H1 (cell line): Measurements from ENCODE around the gene NOS1AP. TPM values are rescaled to one million over a fixed set of nuclear protein-coding genes. Genes with fewer than 3 reads are reported as not detected.

ENCODE experiments used
- CTCF ChIA-PET: fragments of 300-600 bp; sonication (Branson Sonifier 250); formaldehyde crosslinking; loops from one replicate; lab custom pipeline; 2021; ENCODE audit not compliant: partially characterized antibody; lab: Charles Lee
- POLR2A ChIA-PET: fragments of 300-600 bp; sonication (Branson Sonifier 250); formaldehyde crosslinking; loops from one replicate; lab custom pipeline; 2021; ENCODE audit warnings: inconsistent platforms; ENCODE audit not compliant: partially characterized antibody; lab: Charles Lee
- DNase-seq, 2 experiments: peaks; one replicate each; pipeline versions ENCODE4 v3.0.0 to v3.0.0-alpha.2; 2010 to 2022; ENCODE audit warnings: low spot score in 2 of 2, low read depth in 1 of 2, mixed read lengths in 1 of 2
- FAIRE-seq: peaks from 2 replicates; lab custom pipeline; 2011; peaks lifted over from hg19 to GRCh38; lab: Jason Lieb, UNC
- H2AFZ ChIP-seq: 2 replicates; pipeline ENCODE4 v1.8.1; 2012; ENCODE audit warnings: low read length, inconsistent platforms
- H2AK5ac ChIP-seq: 2 replicates; pipeline ENCODE4 v1.6.1; 2013; ENCODE audit warnings: low read depth, low read length
- H2BK120ac ChIP-seq: replicated peaks from 2 replicates; pipeline ENCODE3; 2013; ENCODE audit warnings: low read depth, low read length, inconsistent platforms
- H2BK12ac ChIP-seq: 2 replicates; pipeline ENCODE4 v1.6.1; 2013; ENCODE audit warnings: low read depth, low read length
- H2BK15ac ChIP-seq: 2 replicates; pipeline ENCODE4 v1.6.1; 2013; ENCODE audit warnings: low read length
- H2BK20ac ChIP-seq: 2 replicates; pipeline ENCODE4 v1.6.1; 2013; ENCODE audit warnings: low read length
- H2BK5ac ChIP-seq: 2 replicates; pipeline ENCODE4 v1.6.1; 2013; ENCODE audit warnings: low read depth, low read length
- H3K14ac ChIP-seq: 2 replicates; pipeline ENCODE4 v1.6.1; 2013; ENCODE audit warnings: inconsistent platforms; ENCODE audit not compliant: insufficient read length
- H3K18ac ChIP-seq: 2 replicates; pipeline ENCODE4 v1.6.1; 2013; ENCODE audit warnings: low read length; ENCODE audit errors: extremely low read depth
- H3K23ac ChIP-seq: 2 replicates; pipeline ENCODE4 v1.6.1; 2013; ENCODE audit warnings: inconsistent platforms; ENCODE audit not compliant: insufficient read length
- H3K23me2 ChIP-seq: 2 replicates; pipeline ENCODE4 v1.6.1; 2013; ENCODE audit warnings: low read depth, low read length
- H3K27ac ChIP-seq: 2 replicates; pipeline ENCODE4 v1.6.1; 2011; ENCODE audit warnings: low read depth, low read length, inconsistent platforms
- H3K27me3 ChIP-seq, 4 experiments: replicated peaks in 1 of 4; 1 replicate in 1 of 4; 2 replicates in 3 of 4; pipeline versions ENCODE4 v1.6.1 to v1.8.1; 2011 to 2013; ENCODE audit warnings: low read length in 3 of 4, mild to moderate bottlenecking in 3 of 4, inconsistent platforms in 2 of 4, mixed read lengths in 2 of 4, moderate library complexity in 1 of 4; ENCODE audit not compliant: control insufficient read depth in 3 of 4, insufficient read depth in 3 of 4; ENCODE audit errors: extremely low read depth in 1 of 4
- H3K36me3 ChIP-seq, 4 experiments: 2 replicates each; pipeline versions ENCODE4 v1.6.1 to v1.8.1; 2011 to 2013; ENCODE audit warnings: mild to moderate bottlenecking in 4 of 4, low read length in 3 of 4, moderate library complexity in 2 of 4, control low read depth in 1 of 4, inconsistent platforms in 1 of 4; ENCODE audit not compliant: insufficient read depth in 4 of 4, control insufficient read depth in 2 of 4
- H3K4ac ChIP-seq: replicated peaks from 2 replicates; pipeline ENCODE3; 2013; ENCODE audit warnings: low read length, low read depth, mixed read lengths, inconsistent platforms; ENCODE audit not compliant: insufficient read length
- H3K4me1 ChIP-seq, 4 experiments: replicated peaks in 1 of 4; 1 replicate in 1 of 4; 2 replicates in 3 of 4; pipeline versions ENCODE4 v1.6.1 to v1.8.1; 2011 to 2013; ENCODE audit warnings: low read length in 3 of 4, inconsistent platforms in 2 of 4, mixed read lengths in 1 of 4; ENCODE audit not compliant: insufficient read depth in 4 of 4, control insufficient read depth in 3 of 4
- H3K4me2 ChIP-seq, 2 experiments: 2 replicates each; pipeline versions ENCODE4 v1.6.1 to v1.8.1; 2011 to 2013; ENCODE audit warnings: low read depth in 2 of 2, low read length in 2 of 2, control low read depth in 1 of 2, inconsistent platforms in 1 of 2, mild to moderate bottlenecking in 1 of 2; ENCODE audit not compliant: insufficient read depth in 1 of 2
- H3K4me3 ChIP-seq, 4 experiments: fragments of 200-600, 300-600 bp in 1 of 4; sonication (generic), shearing (Covaris generic), sonication (Bioruptor Twin) in 1 of 4; 2 replicates each; pipeline versions ENCODE4 v1.5.1 to v1.8.1; 2011 to 2016; ENCODE audit warnings: low read length in 4 of 4, low read depth in 3 of 4, control low read depth in 2 of 4, inconsistent platforms in 2 of 4, mild to moderate bottlenecking in 2 of 4, mixed read lengths in 1 of 4, moderate library complexity in 1 of 4; ENCODE audit not compliant: insufficient read depth in 2 of 4; ENCODE audit errors: extremely low read depth in 1 of 4
- H3K56ac ChIP-seq: replicated peaks from 2 replicates; pipeline ENCODE3; 2013; ENCODE audit warnings: low read depth, mild to moderate bottlenecking, mixed read lengths, low read length, inconsistent platforms; ENCODE audit not compliant: insufficient read length
- H3K79me1 ChIP-seq: 2 replicates; pipeline ENCODE4 v1.6.1; 2013; ENCODE audit warnings: low read depth, low read length, control low read depth
- H3K79me2 ChIP-seq, 2 experiments: 2 replicates each; pipeline versions ENCODE4 v1.6.1 to v1.8.1; 2012 to 2013; ENCODE audit warnings: low read length in 2 of 2, mild to moderate bottlenecking in 2 of 2, inconsistent platforms in 1 of 2; ENCODE audit not compliant: insufficient read depth in 2 of 2, control insufficient read depth in 1 of 2
- H3K9ac ChIP-seq, 4 experiments: replicated peaks in 1 of 4; 1 replicate in 1 of 4; 2 replicates in 3 of 4; pipeline versions ENCODE4 v1.6.1 to v1.8.1; 2011 to 2013; ENCODE audit warnings: low read depth in 3 of 4, low read length in 3 of 4, control low read depth in 2 of 4, mild to moderate bottlenecking in 2 of 4, moderate library complexity in 2 of 4, inconsistent platforms in 1 of 4; ENCODE audit errors: extremely low read depth in 1 of 4
- H3K9me3 ChIP-seq, 2 experiments: 2 replicates each; pipeline versions ENCODE4 v1.6.1 to v1.8.1; 2012 to 2013; ENCODE audit warnings: mild to moderate bottlenecking in 2 of 2, moderate library complexity in 2 of 2, control low read depth in 1 of 2, inconsistent platforms in 1 of 2, low read depth in 1 of 2, low read length in 1 of 2, mixed read lengths in 1 of 2; ENCODE audit not compliant: insufficient read depth in 2 of 2
- H4K20me1 ChIP-seq, 2 experiments: replicated peaks in 1 of 2; 2 replicates each; pipeline versions ENCODE3 to v1.8.1; 2011 to 2013; ENCODE audit warnings: inconsistent platforms in 2 of 2, low read length in 2 of 2, mild to moderate bottlenecking in 1 of 2; ENCODE audit not compliant: insufficient read depth in 2 of 2, control insufficient read depth in 1 of 2
- H4K5ac ChIP-seq: 2 replicates; pipeline ENCODE4 v1.6.1; 2013; ENCODE audit warnings: low read length, low read depth, mixed read lengths, inconsistent platforms; ENCODE audit not compliant: insufficient read length
- H4K8ac ChIP-seq: 2 replicates; pipeline ENCODE4 v1.8.0; 2013; ENCODE audit warnings: mild to moderate bottlenecking, moderate library complexity, low read length, inconsistent platforms; ENCODE audit not compliant: insufficient read depth; ENCODE audit errors: extremely low read depth
- H4K91ac ChIP-seq: replicated peaks from 2 replicates; pipeline ENCODE3; 2013; ENCODE audit warnings: low read length, mixed read lengths, inconsistent platforms; ENCODE audit not compliant: insufficient read length
- EZH2 ChIP-seq: fragments of 200-600 bp; sonication (generic); IDR thresholded peaks from 2 replicates; pipeline ENCODE4 v1.7.1; 2012; ENCODE audit warnings: low read depth, mild to moderate bottlenecking, moderate library complexity, low read length, inconsistent platforms; ENCODE audit not compliant: severe bottlenecking
- JUND ChIP-seq: IDR thresholded peaks from 2 replicates; pipeline ENCODE4 v1.6.1; 2011; ENCODE audit warnings: mild to moderate bottlenecking, improper control_type of control experiment, low read length
- TEAD4 ChIP-seq: IDR thresholded peaks from 2 replicates; pipeline ENCODE4 v1.6.1; 2012; ENCODE audit warnings: low read depth, low read length, inconsistent platforms, mixed read lengths
- WGBS, 2 experiments: shearing (Covaris generic) in 1 of 2; methylation state at CpG; one replicate each; pipeline versions ENCODE4 v1.1.6 to v1.1.7; 2013 to 2015; ENCODE audit warnings: low lambda C conversion rate in 2 of 2, mixed read lengths in 2 of 2, inconsistent platforms in 1 of 2, low coverage in 1 of 2, missing lambda C conversion rate in 1 of 2; ENCODE audit not compliant: insufficient replicate concordance in 2 of 2, insufficient coverage in 1 of 2, insufficient read length in 1 of 2; ENCODE audit errors: extremely low coverage in 1 of 2, missing lambda C conversion rate in 1 of 2; 5-methylcytosine and 5-hydroxymethylcytosine counted together
- polyA plus RNA-seq, 7 experiments: library from polyadenylated mRNA; depleted of rRNA in 3 of 7; stranded (reverse) in 5 of 7; unstranded in 2 of 7; fragments of >200 nt in 5 of 7; fragments of 200-250 nt in 2 of 7; gene quantifications; 1 replicate in 5 of 7; 2 replicates in 1 of 7; 4 replicates in 1 of 7; pipeline versions ENCODE4 v1.2.1 to v1.2.3, GENCODE V29; 2011 to 2013; ENCODE audit warnings: missing spikeins in 2 of 7, mixed read lengths in 2 of 7
- total RNA-seq: library from RNA; stranded (reverse); fragmentation: NEBNext Ultra II Directional; extraction: Animal tissue kit (Norgen Biotek cat#: 25700); gene quantifications from 2 replicates; pipeline ENCODE4 v1.2.1, GENCODE V29; 2021

NOS1AP gene
- total and polyA plus RNA-seq, 2 of the 8 experiments (the other 6 are each of a cell fraction or from before 2014, with no cell fraction given) = 2.4 to 12.1 TPM

DNA sequence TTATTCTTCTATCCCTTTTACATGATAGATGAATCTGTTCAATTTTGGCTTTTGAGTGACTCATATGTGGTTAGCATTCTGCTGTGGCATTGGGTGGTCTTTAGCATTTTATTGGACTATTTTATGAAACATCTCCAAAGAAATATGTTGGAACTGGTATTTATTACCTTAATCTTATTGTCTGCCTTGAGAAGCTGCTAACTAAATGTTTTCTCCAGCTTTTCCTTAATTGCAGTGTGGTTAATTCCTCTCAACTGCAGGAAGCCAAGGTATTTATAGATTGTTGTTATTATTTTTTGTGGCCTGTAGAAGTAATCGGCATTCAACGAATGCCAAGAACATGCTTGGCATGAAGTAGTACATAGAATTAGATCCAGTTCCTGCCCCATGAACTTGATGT lies 64.1 kb downstream of the NOS1AP start:
- Histone ChIP-seq H2BK120ac (no peak overlapping the region), H3K4ac (no peak overlapping the region), H4K5ac (no peak overlapping the region), H4K91ac (no peak overlapping the region), H2BK5ac (no peak overlapping the region), H3K9ac (no peak overlapping the region), H4K8ac (no peak overlapping the region), H3K79me1 (peaks cover 8% of the 10 kb centered on the region; the same call in 1 of the 2 replicates), H3K27me3 (no peaks in the 10 kb centered on the region), H3K4me1 (peaks cover 4 to 18% (median 6%) of the 10 kb centered on the region in 4 experiments), H2AFZ (no peak overlapping the region), H3K14ac (no peak overlapping the region), H3K27ac (no peak overlapping the region), H3K4me2 (no peak overlapping the region), H2BK12ac (no peak overlapping the region), H3K56ac (no peak overlapping the region), H3K23ac (no peak overlapping the region), H3K18ac (no peak overlapping the region), H4K20me1 (peaks cover 0 to 5% of the 10 kb centered on the region in 2 experiments), H2AK5ac (no peak overlapping the region), H2BK20ac (no peak overlapping the region), H3K79me2 (peaks cover 0 to 34% of the 10 kb centered on the region in 2 experiments; a peak in 2 of 4 replicates), H3K9me3 (no peaks in the 10 kb centered on the region), H3K23me2 (peaks cover 2% of the 10 kb centered on the region), H2BK15ac (no peak overlapping the region), H3K36me3 (no peaks in the 10 kb centered on the region), H3K4me3 (no peak overlapping the region)
- ChIA-PET CTCF (interaction anchor here (0.9 to 2.7 kb wide), 5 partner anchors 13 to 77 kb away, joined by 3 to 12 read pairs (median 4); no protein-coding TSS in a partner anchor), POLR2A (interaction anchor here (1.4 kb wide), 1 partner anchor 63 kb away, joined by 4 read pairs; no protein-coding TSS in a partner anchor)
- no peak for FAIRE-seq
- no peak for DNase-seq
- 91% methylated on average over 2 of the region's 2 CpGs; no CpG with 5 or more reads in 1 of the 2 experiments for WGBS, 2 experiments
- no peak for TF ChIP-seq TEAD4
- TF ChIP-seq JUND = no peak
- TF ChIP-seq EZH2 = no peak
